Medulla oblongata (tissue), 1 donor: ENCODE data around the gene OR51B2.
A peak's percentile ranks its signal among the peaks of the same experiment; 100 is the strongest.

ENCODE experiments used
- DNase-seq: peaks from one replicate; pipeline ENCODE4 v3.0.0-alpha.2; 2015; ENCODE audit errors: extremely low spot score

Gene OR51B2

DNA sequence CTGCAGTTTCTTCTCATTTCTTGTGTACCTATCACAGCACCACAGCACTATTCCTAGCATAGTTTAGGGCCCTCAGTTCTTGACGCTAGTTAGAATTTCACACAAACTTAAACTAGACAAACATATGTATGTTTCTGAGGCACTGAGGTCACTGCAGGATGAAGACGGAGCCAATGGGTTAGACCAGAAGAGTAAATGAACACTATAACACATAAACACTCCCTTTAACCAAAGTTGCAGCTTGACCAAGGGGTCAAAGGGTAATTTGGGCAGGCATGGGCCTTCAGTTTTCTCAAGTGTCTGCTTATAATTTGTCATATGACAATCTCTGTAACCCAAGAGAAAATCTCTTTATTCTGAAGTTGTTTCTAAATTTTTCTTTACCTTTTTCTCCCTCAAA is 41.5 kb downstream of the OR51B2 start:
- DNase-seq, result no peak

DNA sequence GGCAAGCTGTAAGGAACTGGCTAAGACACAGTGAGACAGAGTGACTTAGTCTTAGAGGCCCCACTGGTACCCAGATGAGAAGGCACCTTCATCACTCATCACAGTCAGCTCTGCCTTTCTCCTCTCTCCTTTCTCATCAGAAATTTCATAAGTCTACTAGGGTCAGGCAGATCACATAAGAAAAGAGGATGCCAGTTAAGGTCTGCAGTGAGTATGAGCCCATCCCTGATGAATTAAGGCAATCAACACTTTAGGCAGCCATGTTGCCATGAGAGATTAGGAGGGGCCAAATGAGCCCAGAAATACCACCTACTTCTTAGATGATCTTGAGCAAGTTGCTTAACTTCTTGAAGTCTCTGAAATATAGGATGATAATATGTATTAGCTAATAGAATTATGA is 42.5 kb downstream of the OR51B2 start:
- DNase-seq, result no peak

DNA sequence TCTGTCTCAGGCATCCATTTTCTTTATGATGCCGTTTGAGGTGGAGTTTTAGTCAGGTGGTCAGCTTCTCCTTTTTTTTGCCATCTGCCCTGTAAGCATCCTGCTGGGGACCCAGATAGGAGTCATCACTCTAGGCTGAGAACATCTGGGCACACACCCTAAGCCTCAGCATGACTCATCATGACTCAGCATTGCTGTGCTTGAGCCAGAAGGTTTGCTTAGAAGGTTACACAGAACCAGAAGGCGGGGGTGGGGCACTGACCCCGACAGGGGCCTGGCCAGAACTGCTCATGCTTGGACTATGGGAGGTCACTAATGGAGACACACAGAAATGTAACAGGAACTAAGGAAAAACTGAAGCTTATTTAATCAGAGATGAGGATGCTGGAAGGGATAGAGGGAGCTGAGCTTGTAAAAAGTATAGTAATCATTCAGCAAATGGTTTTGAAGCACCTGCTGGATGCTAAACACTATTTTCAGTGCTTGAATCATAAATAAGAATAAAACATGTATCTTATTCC is 43.5 kb downstream of the OR51B2 start:
- peak; percentile 40 for DNase-seq

DNA sequence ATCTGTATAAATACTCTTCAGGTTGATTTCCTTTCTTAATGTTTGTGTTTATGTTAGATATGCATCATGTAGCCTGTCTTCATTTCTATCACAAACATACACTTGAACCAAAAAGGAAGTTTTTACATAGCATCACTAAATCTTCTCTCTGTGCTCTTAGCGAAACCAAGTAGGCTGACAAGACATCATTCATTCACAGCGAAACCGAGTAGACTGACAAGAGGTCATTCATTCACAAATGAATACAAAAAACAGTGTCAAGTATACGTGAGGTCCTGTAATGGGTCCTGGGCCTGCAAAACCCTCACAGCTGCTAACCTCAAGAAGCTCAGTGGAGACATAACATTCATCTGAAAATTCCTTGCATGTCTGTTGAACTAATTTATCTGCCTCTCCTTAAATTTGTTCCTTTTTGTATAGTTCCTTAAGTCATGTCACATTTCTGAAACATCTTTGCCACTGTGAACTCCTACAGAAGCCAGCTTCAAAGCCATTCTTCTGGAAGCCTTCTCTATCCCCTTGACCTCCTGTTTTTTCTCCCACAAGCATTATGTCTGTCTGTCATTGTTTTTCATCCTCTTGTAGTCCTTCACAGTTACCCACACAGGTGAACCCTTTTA is 44.5 kb downstream of the OR51B2 start:
- DNase-seq, result no peak

DNA sequence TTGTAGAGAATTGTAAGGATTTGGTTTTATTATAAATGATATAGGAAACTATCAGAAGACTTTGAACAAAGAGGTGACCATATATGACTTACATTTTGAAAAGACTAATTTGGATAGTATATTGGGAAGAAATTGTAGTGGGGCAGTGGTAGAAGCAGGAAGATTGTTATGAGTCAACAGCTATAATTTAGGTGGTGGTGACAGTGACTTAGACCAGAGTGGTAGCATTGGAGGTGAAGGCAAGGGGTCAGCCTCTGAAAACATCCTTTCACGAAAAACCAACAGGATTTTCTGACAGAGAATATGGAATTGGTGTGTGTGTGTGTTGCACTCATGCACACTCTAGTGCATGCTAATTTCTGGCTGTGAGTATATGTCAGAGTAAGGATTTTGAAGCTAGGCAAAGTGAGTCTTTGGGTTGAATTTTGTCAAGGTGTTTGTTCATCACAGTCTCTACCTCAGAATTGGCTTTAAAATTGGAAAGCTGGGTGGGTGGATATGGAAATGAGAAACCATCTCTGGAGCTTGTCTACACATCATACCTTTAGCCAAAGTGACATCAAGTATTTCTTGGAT is 46.2 kb downstream of the OR51B2 start:
- no peak for DNase-seq

DNA sequence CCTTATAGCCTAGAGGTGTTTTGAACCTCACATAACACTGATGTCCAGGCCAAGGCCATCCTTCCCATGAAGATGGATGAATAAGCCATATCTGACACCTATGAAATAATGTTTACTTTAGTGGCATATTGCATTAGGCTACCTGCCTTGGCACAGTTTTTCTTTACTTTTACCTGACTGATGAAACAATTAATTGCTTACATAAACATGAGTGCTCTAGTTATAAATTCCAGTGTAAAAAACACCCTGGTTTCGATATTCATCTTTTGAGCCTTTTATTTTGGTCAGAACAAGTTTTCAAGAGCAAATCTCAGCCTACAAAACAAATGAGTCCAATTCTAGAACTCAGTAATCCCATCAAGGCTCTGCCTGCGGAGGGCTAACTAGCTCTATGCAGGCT is 47.4 kb downstream of the OR51B2 start:
- no peak for DNase-seq

DNA sequence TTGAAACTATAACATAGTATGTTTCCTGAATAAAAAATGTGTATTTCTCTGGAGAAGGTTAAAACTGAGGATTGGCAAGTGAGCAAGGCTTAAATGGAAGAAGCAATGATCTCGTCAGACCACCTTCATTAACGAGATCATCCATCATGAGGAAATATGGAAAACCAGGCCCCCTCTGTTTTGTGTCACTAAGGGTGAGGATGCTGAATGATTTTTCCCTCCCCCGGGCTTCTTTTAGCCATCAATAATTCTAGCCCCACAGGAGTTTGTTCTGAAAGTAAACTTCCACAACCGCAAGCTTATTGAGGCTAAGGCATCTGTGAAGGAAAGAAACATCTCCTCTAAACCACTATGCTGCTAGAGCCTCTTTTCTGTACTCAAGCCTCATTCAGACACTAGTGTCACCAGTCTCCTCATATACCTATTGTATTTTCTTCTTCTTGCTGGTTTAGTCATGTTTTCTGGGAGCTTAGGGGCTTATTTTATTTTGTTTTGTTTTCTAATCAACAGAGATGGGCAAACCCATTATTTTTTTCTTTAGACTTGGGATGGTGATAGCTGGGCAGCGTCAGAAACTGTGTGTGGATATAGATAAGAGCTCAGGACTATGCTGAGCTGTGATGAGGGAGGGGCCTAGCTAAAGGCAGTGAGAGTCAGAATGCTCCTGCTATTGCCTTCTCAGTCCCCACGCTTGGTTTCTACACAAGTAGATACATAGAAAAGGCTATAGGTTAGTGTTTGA is 48.6 kb downstream of the OR51B2 start:
- no peak for DNase-seq

DNA sequence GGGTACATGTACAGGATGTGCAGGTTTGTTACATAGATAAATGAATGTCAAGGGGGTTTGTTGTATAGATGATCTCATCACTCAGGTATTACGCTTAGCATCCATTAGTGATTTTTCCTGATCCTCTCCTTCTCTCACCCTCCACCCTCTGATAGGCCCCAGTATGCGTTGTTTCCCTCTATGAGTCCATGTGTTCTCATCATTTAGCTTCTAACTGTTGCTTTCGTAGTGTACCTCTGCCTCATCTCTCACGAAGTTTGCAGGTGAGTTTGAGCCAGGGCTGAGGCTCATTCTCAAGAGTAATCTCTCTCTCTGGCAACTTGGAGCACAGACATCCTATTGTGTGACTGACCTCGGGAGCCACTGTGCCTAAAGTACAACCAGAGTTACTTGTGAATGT is 49.7 kb downstream of the OR51B2 start:
- DNase-seq, result no peak
